ENCODE measurements around the gene CENPF.

Gene CENPF

DNA sequence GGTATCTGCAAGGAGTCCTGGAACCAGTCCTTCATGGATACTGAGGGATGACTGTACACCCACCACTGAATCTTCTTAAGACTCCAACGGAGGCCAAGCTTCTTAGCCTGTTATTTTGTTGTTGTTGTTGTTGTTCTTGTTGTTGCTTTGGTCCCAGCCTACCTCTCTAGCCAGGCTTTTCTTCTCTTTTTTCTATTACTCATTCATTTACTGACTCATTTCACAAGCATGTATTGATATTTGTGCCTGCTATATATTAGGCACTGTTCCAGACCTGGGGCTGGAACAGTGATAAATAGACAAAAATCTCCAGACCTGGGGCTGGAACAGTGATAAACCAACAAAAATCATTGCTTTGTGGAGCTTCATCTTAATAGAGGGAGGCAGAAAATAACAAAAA lies 20.4 kb downstream of the CENPF start:
- DNase-seq (ENCODE audit: low read depth in 2 of 2), result no peak

DNA sequence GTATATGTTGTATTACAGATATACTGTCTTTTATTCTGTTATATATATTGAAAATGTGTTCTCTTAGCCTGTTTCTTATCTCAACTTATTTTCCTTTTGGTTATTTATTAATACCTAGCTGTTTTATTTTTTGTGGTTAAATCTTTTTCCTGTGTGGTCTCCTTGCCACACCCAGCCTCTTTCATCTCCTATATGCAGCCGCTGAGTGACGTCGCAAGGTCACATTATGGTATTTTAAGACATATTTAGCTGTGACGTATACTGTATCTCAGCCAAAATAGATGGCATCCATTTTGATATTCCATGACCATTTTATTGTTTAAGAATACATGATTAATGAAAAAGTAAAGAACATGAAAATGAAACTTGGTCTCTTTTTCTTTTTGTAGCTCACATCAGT lies 29.1 kb downstream of the CENPF start:
- DNase-seq (ENCODE audit: low read depth in 2 of 2), result no peak

DNA sequence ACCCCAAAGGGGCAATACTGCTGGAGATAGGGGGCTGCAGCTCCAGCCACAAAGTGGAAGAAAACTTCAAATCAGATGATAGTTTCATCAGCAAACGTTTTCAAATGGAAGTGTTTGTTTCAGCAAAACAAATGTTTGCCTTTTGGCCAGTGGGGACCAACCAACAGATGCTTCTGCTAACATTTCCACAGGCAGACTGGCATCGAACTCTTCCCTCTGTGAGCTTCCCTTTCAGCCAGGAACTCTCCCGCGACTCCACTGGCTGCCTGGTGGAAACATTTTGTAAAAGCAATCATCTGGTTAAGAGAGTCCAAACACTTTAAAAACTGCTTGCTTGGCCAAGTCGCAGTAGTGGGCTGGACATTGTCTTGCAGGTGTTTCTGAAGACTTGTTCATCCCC lies 30.7 kb downstream of the CENPF start:
- no peak for DNase-seq (ENCODE audit: low read depth in 2 of 2)

DNA sequence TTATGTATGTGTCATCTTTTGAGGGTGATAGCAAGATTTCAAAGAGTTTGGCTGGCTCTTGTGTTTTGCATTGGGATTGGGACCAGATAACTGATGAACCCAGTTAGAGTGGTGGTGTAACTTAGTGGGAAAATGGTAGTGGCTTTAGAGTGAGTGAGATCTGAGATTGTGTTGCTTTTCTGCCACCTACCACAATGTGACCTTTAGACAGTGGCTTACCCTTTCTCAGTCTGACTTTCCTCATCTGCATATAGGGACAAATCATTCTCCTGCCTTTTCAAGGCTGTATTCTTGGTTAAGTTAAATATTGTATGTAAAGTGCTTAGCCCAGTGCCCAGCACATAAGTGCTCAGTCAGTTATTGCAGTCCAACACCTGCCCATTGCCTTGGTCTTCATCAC lies 31.3 kb downstream of the CENPF start:
- no peak for DNase-seq (ENCODE audit: low read depth in 2 of 2)

DNA sequence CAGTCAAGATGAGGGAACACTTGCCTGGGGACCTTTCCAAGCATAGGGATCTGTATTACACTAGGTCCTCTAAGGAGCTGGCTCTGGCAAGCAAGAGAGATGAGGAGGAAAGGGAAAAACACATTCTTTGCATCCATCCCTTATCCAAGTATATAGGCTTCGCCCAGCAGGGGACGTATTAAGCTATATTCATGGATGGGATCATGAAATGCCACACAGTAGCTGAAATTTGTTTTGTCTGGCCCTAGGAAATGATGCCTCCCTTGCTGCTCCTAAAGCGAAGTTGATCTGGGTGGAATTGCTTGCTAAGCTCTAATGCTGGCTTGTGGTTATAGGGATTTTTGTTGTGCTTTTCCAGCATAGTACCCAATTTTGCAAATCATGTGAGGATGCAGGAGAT lies 32.1 kb downstream of the CENPF start:
- no peak for DNase-seq (ENCODE audit: low read depth in 2 of 2)

DNA sequence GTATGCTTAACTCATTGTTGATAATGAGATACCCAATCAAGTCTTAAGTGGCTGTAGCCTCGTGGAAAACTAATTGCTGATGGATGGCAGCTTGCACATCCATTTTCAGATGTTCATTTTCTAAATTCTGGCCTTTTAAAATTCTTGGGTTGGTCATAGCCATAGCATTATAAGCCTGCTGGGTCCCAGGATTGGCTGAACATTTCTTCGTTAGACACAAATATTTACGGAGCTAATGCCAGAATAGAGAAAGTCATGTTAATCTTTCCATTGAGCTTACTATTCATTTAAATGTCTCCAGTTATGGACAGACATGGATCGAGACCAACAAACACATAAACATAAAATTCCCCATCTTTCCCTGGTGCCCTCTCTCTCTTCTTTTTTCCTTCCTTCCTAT lies 32.5 kb downstream of the CENPF start:
- DNase-seq (ENCODE audit: low read depth in 2 of 2), result no peak

DNA sequence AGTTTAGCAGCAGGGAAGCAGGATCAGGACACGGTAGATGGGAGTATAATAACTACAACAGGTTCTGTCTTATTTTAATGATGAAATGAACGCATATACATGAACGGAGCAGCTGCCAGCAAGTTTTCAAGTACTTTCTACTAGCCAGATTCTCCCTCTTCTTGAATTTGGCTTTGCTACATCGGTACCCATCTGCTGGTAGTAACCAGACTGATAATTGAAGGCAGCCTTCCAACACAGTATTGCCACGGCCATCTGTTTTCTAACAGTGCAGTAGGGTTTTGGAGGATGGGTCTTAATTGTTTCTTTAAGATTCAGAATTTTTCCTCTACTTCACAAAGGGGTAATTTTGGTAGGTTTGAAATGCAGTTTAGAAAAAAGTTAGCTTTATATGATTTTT lies 33.4 kb downstream of the CENPF start:
- no peak for DNase-seq (ENCODE audit: low read depth in 2 of 2)

DNA sequence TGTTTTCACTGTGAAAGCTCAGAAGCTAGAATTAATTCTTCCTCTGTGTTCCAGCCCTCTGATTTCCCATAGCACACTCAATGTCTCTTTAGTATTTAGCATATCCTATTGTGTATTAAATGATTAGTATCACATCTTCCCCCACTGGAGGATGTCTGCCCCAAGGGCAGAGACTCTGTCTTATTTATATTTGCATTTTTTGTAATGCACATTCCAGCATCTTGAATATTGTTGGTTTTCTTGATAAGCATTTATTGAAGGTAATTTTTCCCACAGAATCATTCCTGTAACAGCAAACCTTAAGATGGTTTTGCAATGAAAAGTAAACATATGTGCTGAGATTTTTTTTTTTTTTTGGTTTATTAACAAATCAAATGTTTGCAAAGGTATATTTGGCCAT lies 34.1 kb downstream of the CENPF start:
- DNase-seq (ENCODE audit: low read depth in 2 of 2), result no peak

DNA sequence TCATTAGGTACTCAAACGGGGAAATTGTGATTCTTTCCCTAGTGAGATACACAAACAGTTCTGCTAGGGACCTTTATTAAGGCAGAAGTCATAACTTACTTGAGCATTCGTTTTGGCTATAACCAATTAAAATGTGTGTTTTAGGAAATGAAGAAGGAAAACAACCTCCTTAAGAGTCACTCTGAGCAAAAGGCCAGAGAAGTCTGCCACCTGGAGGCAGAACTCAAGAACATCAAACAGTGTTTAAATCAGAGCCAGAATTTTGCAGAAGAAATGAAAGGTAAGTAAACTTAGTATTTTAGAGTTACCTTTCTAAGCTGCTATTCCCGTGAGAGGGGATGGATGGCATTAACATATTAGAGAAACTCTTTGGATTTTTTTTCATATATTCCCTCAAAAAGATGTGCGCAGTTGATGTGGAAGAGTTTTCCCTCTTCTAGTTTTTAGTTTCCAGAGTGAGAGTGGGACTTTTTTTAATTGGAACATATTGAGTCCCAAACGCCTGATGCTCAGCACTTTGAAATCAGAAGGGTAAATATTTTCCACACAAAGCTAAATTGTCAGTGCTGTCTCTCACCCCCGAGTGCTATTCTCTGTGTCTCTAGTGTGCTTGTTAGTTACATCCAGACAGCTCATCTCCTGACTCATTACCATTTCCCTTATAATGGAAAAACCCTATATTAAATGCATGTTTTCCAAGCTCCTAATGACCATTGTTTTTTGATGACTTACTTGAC lies 34.9 kb downstream of the CENPF start:
- DNase-seq (ENCODE audit: low read depth in 2 of 2), result peak in 1 of 2 experiments; percentile 23

DNA sequence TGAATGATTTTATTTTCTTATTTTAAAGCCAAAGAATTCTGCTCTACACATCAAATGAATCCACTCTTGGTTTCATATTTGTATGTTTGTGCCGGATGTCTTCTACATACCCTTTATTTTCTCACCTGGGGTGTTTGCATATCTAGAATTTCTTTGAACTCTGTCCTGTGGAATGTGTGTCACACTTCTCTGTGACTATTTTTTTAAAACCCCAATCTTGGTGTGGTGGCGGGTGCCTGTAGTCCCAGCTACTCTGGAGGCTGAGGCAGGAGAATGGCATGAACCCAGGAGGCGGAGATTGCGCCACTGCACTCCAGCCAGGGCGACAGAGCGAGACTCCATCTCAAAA lies 35.4 kb downstream of the CENPF start:
- DNase-seq (ENCODE audit: low read depth in 2 of 2), result no peak

DNA sequence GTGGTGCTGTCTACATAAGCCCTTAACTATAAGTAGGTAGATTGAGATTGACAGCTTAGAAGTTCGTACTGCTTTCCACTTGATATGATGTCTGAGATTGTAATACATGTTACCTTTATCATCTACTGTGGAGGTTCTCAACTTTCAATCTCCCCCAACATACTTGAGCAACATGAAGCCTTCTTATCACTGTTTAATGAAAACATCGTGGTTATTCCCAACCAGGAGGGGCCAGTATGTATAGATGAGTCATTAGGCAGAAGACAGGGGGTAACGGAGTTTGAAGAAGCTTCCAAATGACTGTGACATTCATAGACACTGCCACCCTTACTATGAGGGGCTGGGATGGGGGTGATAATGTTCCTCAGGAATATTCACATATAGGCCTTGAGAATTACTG lies 36.0 kb downstream of the CENPF start:
- DNase-seq (ENCODE audit: low read depth in 2 of 2), result no peak

DNA sequence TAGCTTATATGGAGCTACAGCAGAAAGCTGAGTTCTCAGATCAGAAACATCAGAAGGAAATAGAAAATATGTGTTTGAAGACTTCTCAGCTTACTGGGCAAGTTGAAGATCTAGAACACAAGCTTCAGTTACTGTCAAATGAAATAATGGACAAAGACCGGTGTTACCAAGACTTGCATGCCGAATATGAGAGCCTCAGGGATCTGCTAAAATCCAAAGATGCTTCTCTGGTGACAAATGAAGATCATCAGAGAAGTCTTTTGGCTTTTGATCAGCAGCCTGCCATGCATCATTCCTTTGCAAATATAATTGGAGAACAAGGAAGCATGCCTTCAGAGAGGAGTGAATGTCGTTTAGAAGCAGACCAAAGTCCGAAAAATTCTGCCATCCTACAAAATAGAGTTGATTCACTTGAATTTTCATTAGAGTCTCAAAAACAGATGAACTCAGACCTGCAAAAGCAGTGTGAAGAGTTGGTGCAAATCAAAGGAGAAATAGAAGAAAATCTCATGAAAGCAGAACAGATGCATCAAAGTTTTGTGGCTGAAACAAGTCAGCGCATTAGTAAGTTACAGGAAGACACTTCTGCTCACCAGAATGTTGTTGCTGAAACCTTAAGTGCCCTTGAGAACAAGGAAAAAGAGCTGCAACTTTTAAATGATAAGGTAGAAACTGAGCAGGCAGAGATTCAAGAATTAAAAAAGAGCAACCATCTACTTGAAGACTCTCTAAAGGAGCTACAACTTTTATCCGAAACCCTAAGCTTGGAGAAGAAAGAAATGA lies 37.6 kb downstream of the CENPF start:
- DNase-seq (ENCODE audit: low read depth in 2 of 2), result no peak

DNA sequence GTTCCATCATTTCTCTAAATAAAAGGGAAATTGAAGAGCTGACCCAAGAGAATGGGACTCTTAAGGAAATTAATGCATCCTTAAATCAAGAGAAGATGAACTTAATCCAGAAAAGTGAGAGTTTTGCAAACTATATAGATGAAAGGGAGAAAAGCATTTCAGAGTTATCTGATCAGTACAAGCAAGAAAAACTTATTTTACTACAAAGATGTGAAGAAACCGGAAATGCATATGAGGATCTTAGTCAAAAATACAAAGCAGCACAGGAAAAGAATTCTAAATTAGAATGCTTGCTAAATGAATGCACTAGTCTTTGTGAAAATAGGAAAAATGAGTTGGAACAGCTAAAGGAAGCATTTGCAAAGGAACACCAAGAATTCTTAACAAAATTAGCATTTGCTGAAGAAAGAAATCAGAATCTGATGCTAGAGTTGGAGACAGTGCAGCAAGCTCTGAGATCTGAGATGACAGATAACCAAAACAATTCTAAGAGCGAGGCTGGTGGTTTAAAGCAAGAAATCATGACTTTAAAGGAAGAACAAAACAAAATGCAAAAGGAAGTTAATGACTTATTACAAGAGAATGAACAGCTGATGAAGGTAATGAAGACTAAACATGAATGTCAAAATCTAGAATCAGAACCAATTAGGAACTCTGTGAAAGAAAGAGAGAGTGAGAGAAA lies 38.4 kb downstream of the CENPF start:
- DNase-seq (ENCODE audit: low read depth in 2 of 2), result no peak

DNA sequence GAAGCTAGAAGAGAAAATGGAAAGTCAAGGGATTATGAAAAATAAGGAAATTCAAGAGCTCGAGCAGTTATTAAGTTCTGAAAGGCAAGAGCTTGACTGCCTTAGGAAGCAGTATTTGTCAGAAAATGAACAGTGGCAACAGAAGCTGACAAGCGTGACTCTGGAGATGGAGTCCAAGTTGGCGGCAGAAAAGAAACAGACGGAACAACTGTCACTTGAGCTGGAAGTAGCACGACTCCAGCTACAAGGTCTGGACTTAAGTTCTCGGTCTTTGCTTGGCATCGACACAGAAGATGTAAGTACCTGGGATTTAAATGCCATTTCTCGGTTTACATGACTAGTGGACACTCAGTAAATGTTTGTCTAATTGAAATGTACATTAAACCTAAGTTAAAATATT lies 40.0 kb downstream of the CENPF start:
- no peak for DNase-seq (ENCODE audit: low read depth in 2 of 2)

DNA sequence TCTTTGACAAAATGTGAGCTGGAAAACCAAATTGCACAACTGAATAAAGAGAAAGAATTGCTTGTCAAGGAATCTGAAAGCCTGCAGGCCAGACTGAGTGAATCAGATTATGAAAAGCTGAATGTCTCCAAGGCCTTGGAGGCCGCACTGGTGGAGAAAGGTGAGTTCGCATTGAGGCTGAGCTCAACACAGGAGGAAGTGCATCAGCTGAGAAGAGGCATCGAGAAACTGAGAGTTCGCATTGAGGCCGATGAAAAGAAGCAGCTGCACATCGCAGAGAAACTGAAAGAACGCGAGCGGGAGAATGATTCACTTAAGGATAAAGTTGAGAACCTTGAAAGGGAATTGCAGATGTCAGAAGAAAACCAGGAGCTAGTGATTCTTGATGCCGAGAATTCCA lies 42.7 kb downstream of the CENPF start:
- no peak for DNase-seq (ENCODE audit: low read depth in 2 of 2)

DNA sequence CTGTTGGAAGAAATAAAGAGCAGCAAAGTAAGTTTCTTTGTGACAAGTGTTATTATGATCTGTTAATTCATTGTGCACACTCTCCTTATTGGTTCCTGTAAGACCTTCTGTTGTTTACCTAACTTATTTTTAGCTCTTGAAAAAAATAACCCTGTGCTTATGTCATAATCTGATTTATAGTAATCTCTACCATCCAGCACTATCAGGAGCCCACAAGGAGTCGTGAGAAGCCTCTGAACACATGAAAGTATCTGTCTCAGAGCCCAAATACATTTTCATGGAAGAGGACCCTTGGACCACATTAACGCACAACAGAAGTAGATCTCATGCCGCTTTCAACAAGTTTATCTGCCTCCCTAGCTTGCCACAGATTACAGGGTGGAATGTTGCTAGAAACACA lies 45.8 kb downstream of the CENPF start:
- DNase-seq (ENCODE audit: low read depth in 2 of 2), result no peak

DNA sequence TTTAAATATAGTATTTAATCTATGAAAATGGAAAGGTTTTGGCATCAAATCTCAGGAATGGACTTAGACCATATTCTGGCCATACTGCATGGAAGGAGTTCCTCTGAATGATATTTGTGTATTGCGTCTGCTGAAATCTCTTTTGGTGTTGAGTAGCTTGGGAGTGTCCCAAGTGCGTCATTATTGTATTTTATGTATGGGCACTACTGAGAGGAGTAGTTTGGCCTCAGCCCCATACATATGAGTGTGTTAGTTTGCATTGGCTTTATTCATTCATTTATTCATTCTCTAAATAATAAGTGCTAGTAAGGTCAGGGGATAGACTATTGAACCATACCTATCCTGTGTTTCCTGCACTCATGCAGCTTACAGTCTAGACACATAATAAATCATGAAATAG lies 46.6 kb downstream of the CENPF start:
- no peak for DNase-seq (ENCODE audit: low read depth in 2 of 2)

DNA sequence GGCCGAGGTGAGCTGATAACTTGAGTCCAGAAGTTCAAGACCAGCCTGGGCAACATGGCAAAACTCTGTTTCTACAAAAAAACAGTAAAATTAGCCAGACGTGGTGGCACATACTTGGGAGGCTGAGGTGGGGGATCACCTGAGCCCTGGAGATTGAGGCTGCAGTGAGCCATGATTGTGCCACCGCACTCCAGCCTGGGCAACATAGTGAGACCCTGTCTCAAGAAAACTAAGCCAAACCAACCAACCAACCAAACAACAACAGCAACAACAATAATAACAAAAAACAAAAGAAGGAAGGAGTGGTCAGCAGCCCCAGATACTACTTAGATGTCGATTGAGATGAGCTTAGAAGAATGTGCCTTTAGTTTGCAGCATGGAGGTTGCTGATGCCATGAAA lies 47.7 kb downstream of the CENPF start:
- DNase-seq (ENCODE audit: low read depth in 2 of 2), result no peak

DNA sequence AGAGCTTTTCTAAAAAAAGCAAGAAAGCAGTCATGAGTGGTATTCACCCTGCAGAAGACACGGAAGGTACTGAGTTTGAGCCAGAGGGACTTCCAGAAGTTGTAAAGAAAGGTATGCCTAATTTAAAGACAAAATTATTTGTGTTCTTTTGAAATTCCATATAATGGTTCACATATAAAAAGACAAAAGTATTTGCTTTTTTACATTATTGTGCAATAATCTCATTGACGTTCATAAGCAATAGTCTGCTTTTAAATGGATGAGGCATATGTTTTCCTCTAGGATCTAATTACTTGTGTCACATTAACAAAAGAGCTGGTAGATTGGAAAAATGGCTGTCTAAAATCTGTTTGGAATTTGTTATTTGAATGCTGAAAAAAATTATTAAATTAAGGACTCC lies 54.3 kb downstream of the CENPF start:
- DNase-seq (ENCODE audit: low read depth in 2 of 2), result no peak

DNA sequence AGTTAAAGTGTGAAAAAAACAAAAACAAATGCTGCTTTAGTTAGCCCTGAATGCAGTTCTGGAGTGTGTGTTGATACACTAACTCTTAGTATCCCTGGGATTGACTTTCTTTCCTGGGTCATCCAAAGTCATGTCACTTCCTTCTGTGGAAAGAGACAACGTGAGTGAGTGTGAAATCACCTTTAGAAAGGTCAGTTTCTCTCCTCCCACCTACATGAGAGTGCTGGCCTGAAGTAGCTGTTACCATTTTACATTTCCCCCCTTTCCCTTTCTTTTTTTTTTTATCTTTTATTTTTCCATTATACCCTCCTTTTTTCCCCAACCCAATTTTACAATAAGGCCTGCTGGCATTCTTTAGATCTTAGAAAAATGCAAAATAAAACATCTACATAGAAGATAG lies 55.2 kb downstream of the CENPF start:
- no peak for DNase-seq (ENCODE audit: low read depth in 2 of 2)

DNA sequence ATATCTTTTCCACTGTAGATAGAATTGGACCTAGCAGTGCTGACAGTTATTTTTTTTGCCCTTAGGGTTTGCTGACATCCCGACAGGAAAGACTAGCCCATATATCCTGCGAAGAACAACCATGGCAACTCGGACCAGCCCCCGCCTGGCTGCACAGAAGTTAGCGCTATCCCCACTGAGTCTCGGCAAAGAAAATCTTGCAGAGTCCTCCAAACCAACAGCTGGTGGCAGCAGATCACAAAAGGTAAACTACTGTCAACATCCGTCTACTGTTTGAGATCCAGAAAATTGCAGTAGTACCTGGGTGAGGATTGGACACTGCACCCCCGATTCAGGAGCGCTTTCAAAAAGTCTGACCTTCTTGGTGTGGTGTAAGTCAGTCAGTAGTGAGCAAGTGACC lies 55.8 kb downstream of the CENPF start:
- peak; percentile 30 to 36 for DNase-seq (ENCODE audit: low read depth in 2 of 2)

DNA sequence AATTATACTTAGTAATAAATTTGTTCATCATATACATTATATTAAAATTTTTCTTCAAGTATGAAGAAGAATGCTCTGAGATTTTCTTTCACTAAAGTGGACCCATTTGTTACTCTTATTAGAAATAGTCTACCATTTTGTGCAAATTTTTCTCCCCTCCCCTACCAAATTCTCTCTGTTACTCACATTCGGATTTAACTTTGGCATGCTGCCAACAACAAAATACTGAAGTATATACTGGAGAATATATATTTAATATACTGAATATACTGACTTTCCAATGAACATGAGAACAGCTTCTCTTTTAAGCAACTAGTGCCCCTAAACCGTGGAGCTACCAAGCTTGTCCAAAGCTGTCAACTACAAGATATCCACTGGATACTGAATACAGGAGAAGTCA lies 57.2 kb downstream of the CENPF start:
- no peak for DNase-seq (ENCODE audit: low read depth in 2 of 2)

DNA sequence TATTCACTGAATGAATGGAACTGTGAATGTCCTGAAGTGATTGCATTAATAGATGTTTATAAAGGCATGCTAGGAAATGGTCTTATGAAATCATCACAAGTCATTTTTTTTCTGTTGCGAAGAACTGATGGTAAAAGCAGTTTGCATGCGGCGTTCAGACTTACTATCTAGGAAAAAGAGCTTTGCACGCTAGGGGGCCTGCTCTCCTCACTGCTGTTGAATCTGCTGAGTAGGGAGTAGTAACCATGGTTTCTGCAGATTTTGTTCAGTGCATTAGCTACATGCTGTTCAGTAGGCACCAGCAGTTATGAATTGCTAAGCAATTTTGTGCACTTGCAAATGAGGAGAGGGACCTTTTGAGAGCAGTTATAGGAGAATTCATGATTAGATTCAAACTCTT lies 57.9 kb downstream of the CENPF start:
- peak; percentile 83 to 84 for DNase-seq (ENCODE audit: low read depth in 2 of 2)
